Hematopoietic multipotent progenitor cell treated with erythropoietin and hydrocortisone succinate and interleukin-3 and kit ligand, for 17 days (in vitro differentiated cells): ENCODE measurements around the gene CACNA1F.

ENCODE experiments used
- DNase-seq: peaks from one replicate; pipeline ENCODE4 v3.0.0-alpha.2; 2015; ENCODE audit warnings: low spot score

The CACNA1F gene

DNA sequence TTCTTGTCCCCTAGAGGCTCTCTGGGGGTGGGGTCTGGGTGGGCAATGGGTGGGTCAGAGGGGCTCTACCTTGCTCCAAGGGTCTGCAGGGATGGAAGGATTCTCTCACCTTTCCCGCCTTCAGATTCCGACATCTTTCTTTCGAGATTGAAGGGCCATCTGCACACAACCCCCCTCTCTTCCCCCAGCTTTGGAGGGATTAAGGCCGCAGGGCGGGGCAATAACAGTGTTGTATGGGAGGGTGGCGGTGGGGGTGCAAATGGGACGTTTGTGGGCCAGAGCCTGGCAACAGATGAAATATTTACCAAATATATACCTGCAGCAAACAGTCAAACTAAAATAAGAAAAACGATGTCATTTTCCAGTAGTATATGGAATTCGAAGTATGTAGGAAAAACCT lies at the start of gene CACNA1F:
CACNA1F (minus strand) TSS at position 165 of the 400 bp plus-strand sequence; CDS start at position 134, 31 bp downstream.
- no peak for DNase-seq

- no peak for DNase-seq
Observed at GRCh38 chrX:49282647-49283011, 49.5 kb upstream of the CACNA1F start.

- DNase-seq, result no peak
Observed at GRCh38 chrX:49278081-49278480, 44.9 kb upstream of the CACNA1F start.

DNA sequence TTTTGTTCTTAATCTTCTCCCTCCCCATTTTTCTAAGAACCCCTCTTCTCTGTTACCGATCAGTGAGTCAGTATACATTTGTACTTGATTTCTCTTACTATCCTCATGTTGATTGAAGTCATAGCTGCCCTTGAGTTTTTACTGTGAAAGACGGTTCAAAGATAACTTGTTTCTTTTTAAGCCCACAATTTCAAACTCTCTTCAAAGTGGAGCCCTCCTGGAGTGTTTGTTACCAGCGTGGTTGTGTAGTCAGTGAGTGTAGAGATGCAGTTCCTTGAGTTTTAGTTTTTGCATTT lies 44.3 kb upstream of the CACNA1F start:
- no peak for DNase-seq

DNA sequence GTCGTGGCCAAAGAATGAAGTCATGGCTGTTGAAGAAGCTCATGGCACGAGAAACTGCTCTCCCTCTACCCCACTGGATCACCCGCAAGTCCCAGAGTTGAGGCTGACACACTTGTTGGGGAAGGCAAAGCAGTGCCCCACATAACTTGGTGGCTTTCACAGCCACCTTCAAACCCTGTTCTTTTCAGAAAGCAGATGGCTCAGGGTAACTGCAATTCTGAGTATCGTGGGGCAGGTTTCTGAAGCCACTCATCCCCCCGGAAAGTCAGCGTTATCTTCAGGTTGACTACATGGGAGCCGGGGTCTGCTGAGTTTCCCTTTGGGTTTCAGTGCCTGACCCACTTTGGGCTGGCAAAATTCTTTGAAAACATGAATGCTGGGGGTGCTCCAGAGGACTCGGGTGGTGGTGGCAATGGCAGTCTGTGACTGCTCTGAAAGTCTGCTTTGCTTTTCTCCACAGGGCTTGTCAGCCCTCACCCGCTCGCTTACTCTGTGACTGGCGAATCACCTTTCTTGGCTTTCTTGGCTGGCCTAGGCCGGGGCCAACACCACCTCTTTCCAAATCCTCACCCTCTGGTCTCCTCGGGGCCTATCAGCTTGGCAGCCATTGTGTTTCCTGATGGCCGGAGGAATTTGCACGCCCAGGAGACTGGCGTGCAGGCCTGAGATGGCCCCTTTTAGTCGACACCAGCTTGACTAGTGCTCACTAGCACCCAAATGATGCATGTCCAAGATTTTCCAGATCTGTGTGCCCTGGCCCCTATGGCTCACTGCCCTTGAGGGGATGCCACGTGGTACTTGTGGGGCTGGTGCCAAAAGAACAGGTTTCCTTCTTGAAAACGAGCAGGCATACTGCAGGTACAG lies 43.8 kb upstream of the CACNA1F start:
- DNase-seq, result no peak

- no peak for DNase-seq
Observed at GRCh38 chrX:49276207-49276606, 43.1 kb upstream of the CACNA1F start.

DNA sequence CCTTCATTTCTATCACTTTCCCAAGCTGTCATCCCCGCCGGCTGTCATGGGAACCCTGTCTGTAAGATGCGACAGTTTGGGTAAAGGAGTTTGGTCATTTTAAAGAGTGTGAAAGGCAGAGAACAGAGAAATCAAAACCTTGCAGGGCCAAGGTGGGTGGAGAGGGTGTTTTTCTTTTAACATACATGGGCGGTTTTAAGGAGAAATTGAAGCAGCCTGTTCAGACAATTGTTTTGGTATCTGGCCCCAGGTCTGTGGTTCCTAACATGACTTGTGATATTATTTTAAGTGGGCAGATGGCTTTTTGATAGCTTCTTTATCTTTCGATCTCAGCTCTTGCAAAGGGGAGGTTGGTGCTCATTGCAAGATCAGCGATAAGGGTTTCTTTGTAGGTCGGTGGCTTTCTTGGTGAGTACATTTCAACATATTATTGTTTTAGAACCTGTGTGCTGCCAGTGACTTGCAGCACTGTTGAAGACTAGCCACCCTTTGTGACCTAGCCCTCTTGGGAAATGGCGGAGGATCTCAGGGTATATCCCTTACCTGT lies 40.1 kb upstream of the CACNA1F start:
- DNase-seq, result no peak

- DNase-seq, result no peak
Observed at GRCh38 chrX:49272421-49272820, 39.3 kb upstream of the CACNA1F start.

DNA sequence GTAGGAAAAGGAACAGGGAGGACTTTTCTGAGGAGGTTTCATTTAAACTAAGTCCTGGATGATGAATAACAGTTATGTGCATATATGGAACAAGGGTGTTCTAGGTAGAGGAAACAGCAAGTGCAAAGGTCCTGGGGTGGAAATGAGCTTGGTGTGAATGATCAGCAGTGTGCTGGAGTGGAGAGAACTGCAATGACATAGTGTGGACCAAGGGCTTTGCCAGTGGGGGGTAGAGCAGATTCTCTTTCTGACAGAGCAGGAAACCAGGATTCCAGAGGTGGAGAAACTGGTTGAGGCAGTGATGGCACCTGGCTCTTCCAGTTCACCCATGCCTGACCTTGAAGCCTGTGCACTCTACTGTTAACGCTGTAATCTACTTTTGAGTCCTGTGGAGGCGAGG lies 38.2 kb upstream of the CACNA1F start:
- no peak for DNase-seq

GRCh38 chrX:49270249-49270921 lies 37.2 kb upstream of the CACNA1F start:
- no peak for DNase-seq

GRCh38 chrX:49269767-49270248 lies 36.7 kb upstream of the CACNA1F start, which contains the start of gene PPP1R3F:
TSS of gene PPP1R3F (plus strand) at chrX:49269793. CDS start at chrX:49269870, 77 bp downstream.
- no peak for DNase-seq

DNA sequence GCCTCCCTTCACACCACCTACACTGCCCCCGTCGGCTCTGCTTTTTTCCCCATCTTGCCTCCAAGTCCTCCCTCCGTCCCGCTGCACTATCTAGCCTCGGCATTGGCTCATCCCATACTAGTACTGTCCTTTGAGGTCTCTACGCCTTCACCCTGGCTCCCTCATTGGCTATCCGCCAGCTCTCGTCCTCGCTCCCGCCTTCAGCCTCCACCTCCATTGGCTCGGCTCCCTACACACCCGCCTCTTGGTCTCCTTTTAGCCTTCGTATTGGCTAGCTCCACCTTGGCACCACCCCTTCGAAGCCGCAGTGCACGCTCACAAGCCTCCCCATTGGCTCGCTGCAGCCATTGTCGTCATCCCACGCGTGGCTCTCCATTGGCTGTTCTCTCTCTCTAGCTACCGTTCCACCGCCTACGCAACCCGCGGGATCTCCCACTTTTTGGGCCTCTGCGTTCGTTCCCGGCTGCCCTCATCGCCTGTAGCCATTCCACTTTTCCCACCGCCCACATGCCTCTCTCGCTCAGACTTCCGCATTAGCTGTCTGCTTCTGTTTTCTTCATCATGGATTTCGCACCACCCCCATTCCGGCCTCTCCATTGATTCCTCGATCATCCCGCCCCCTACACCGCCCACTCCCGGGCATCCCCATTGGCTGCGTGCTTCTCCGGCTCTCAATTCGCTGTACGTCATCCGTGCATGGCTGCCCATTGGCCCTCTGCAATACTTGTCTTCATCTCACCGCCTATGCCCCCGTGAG lies 36.0 kb upstream of the CACNA1F start:
- peak; percentile 97 for DNase-seq

GRCh38 chrX:49268702-49269009 lies 35.5 kb upstream of the CACNA1F start:
- no peak for DNase-seq

DNA sequence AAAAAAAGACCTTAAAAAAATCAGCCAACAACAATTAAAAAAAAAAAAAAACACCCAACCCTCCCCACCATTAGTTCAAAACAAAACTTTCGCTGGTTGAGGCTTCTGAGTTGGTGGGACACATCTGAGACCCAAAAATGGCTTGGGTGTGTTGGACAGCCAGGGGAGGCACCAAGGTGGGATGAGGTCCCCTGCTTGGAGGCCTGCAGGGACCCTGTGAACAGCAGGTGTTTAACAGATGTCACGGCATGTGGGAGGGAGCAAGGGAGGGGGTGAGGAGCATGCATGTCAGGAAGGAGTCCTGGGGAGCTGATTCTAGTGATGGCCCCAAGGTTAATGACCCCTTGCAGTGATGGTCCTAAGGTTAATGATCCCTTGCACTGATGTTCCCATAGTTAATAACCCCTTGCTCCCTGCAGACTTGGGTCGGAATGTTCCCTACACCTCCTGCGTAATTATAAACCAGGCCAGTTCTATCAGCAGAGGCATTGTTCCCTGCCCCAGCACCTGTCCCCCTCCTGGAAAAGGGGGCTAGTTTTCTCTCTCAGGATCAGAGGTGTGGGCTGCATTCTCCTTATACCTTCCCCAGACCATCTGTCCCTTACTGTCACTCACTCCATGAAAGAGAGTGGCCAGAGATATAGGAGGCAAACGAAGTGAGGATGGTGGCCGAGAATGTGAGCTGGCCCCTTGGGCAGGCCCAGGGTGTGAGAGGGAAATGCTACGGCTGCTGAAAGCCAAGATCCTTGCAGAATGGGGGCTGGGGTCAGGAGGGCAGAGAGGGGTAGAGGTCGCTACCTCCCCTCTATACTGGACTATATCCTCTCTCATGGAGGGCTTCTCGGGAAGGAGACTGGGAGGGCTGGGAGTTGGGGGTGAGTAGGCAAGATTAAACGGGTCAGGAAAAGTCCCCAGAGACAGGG lies 33.6 kb upstream of the CACNA1F start:
- no peak for DNase-seq

DNA sequence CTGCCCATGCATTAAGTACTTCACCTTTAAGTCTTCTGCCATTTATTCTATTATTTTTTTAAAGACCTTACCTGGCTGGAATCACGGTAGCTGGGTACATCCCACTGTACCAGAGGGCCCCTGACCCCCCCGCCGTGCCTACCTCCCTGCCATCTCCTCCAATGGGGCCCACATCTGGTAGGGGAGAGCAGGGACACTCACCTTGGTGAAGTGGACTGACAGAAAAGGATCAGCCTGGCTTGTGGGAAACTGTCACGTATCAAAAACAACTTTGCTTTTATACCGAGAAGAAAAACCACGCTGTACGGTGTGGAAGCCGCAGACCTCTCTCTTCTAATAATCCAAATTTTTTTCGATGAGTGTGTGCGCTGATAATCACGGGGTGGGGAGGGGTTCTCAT lies 31.3 kb upstream of the CACNA1F start, which contains the start of gene FOXP3:
FOXP3 (minus strand) TSS at position 251 of the 400 bp plus-strand sequence. CDS start 6,205 bp downstream, outside the sequence.
- no peak for DNase-seq

DNA sequence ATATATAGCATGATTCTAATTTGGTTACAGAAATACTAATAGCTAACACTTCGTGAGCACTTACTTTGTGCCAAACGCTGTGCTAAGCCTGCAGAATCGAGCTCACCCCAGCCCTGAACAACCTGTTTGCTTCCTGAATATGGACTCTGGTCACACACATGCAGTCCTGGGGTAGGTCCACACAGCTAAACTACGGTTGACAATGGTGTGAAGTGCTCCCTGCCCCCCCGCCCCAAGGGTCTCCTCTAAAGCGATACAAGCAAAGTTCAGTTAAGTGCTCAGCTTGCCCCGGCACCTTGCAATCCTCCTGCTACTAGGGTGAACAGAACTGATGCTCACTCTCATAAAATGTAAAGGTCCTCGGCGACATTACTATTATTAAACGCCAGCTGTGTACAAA lies 30.5 kb upstream of the CACNA1F start:
- DNase-seq, result no peak

DNA sequence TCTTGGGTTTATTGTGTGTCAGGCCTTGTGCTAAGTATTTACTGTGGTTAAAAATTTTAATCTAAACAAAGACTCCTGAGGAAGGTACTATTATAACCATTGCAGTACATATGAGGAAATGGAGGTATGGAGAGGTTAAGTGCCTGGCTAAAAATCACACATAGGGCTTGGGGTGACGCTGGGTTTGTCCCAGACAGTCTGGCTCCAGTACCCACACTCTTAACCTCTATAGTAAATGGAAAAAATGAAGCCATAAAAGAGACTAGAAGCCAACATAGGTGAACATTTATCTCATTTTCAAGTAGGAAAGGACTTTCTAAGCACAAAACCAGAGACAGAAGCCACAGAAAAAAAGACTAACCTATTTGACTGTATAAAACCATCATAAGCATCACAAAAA lies 29.5 kb upstream of the CACNA1F start:
- no peak for DNase-seq

- no peak for DNase-seq
Observed at GRCh38 chrX:49260221-49260985, 27.3 kb upstream of the CACNA1F start.

DNA sequence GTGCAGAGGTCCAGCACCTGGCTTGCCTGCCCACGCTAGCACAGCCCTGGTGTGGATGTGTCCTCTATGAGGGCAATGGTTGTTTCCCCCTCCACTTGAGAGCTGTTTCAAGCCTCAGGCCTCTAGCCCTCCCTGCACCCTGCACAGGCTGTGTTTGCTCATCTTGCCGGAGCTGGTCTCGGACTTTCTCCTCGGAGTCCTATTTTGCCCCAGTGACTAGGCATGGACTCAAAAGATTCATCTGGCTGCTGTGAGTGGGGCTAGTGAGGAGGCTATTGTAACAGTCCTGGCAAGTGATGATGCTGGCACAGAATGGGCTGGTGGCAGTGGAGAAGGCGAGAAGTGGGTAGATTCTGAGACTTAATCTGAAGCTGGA lies 25.6 kb upstream of the CACNA1F start:
- DNase-seq, result no peak
